MM.1S (cell line): ENCODE data around the gene CUZD1.

Experiments used
- DNase-seq: peaks from one replicate; pipeline ENCODE4 v3.0.0-alpha.2; 2015
- H2AFZ ChIP-seq: fragments of 300-600 bp; sonication (generic); 2 replicates; pipeline ENCODE4 v1.6.0; 2016; ENCODE audit warnings: antibody characterized with exemption, low read length
- H3F3A ChIP-seq: fragments of 300-600 bp; sonication (generic); 2 replicates; pipeline ENCODE4 v1.6.1; 2016; ENCODE audit warnings: mild to moderate bottlenecking, antibody characterized with exemption, low read length, moderate library complexity, mixed read lengths; ENCODE audit not compliant: insufficient read depth
- H3K27ac ChIP-seq: fragments of 300-600 bp; sonication (generic); 2 replicates; pipeline ENCODE4 v1.5.1; 2016; ENCODE audit warnings: mild to moderate bottlenecking, low read length
- H3K27me3 ChIP-seq: fragments of 300-600 bp; sonication (generic); replicated peaks from 2 replicates; pipeline ENCODE4 v1.6.0; 2016; ENCODE audit warnings: low read length; ENCODE audit not compliant: insufficient read depth
- H3K36me3 ChIP-seq: fragments of 300-600 bp; sonication (generic); replicated peaks from 2 replicates; pipeline ENCODE4 v1.6.1; 2016; ENCODE audit warnings: mild to moderate bottlenecking, low read length, mixed read lengths; ENCODE audit not compliant: insufficient read depth
- H3K4me1 ChIP-seq: fragments of 300-600 bp; sonication (generic); 2 replicates; pipeline ENCODE4 v1.6.1; 2016; ENCODE audit warnings: low read length, mixed read lengths
- H3K4me2 ChIP-seq: fragments of 300-600 bp; sonication (generic); 2 replicates; pipeline ENCODE4 v1.6.0; 2016; ENCODE audit warnings: low read depth, low read length
- H3K4me3 ChIP-seq: fragments of 300-600 bp; sonication (generic); 2 replicates; pipeline ENCODE4 v1.5.1; 2016; ENCODE audit warnings: low read length, mixed read lengths
- H3K79me2 ChIP-seq: fragments of 300-600 bp; sonication (generic); 2 replicates; pipeline ENCODE4 v1.6.1; 2016; ENCODE audit warnings: mixed run types, low read length, mixed read lengths
- H3K9ac ChIP-seq: fragments of 300-600 bp; sonication (generic); 2 replicates; pipeline ENCODE4 v1.6.1; 2016; ENCODE audit warnings: low read length, mixed read lengths
- H3K9me2 ChIP-seq: fragments of 300-600 bp; sonication (generic); replicated peaks from 2 replicates; pipeline ENCODE4 v1.6.1; 2016; ENCODE audit warnings: mild to moderate bottlenecking, low read length, mixed read lengths; ENCODE audit not compliant: insufficient read depth
- H3K9me3 ChIP-seq: fragments of 300-600 bp; sonication (generic); replicated peaks from 2 replicates; pipeline ENCODE4 v1.6.1; 2016; ENCODE audit warnings: mild to moderate bottlenecking, low read length, mixed read lengths; ENCODE audit not compliant: insufficient read depth
- H4K20me1 ChIP-seq: fragments of 300-600 bp; sonication (generic); 2 replicates; pipeline ENCODE4 v1.6.1; 2016; ENCODE audit warnings: mild to moderate bottlenecking, low read length, moderate library complexity, mixed read lengths; ENCODE audit not compliant: insufficient read depth
- EZH2 ChIP-seq: fragments of 300-600 bp; sonication (generic); optimal IDR thresholded peaks from 2 replicates; pipeline ENCODE3; 2017; ENCODE audit warnings: low read depth, mild to moderate bottlenecking, antibody characterized with exemption, low read length, mixed read lengths
- EZH2phosphoT487 ChIP-seq: fragments of 300-600 bp; sonication (generic); IDR thresholded peaks from 2 replicates; pipeline ENCODE4 v1.6.1; 2018; ENCODE audit warnings: antibody characterized with exemption, low read length
- TF ChIP-seq, protein P1 (sequence below): fragments of 300-600 bp; sonication (generic); IDR thresholded peaks from 2 replicates; pipeline ENCODE4 v1.5.1; 2016; ENCODE audit warnings: antibody characterized with exemption, low read length, mixed read lengths

The CUZD1 gene

DNA sequence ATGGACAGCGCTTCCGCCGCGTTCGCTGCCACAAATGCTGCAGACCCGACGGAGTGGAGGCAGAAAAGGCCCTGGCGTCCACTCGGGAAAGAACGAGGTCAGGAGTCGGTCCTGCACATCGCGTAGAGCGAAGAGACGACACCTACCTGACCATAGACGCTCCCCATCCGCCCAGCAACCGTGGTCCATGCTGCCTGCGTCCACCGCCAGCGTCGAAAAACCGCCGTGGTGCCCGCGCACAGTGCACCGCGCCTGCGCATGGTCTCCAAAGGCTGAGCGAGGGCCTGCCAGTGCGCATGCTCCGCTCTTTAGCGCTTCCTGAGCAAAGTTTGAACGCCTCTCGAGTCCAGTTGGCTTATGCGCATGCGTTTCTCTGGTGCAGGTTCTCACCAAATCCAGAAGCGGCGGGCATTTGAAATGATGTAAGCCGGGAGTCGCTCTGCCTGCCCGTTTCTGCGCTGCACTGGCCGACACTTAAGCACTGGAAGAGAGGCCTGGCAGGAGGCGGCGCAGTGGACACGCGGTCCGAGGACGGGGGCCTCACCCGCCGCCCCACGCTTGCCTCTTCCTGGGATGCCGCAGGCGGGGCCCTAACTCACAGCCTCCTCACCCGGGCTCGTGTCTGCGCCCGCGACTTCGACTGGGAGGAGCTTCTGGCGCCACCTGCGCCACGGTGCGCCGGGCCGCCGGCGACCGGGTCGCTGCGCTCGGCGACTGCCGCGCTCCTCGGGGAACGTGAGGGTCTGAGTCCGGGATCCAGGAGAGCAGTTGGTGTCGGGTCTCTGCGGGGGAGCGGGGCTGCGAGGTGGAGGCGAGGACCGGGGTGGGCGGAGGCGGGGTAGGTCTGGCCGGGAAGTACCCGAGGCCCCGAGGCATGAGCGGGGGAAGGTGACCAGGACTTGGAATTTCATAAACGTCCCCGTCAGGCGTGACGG lies 33.9 kb upstream of the CUZD1 start, which contains the start of gene FAM24B:
TSS of gene FAM24B (minus strand) at position 243 of the 935 bp plus-strand sequence. CDS start 29,066 bp downstream, outside the sequence.
- Histone ChIP-seq H4K20me1 (no peaks in the 10 kb centered on the region), H3K27ac (peak within 1 kb of the TSS; percentile 76; the same call in 1 of the 2 replicates), H3K4me2 (peak within 1 kb of the TSS; percentile 89), H3K36me3 (no peaks in the 10 kb centered on the region), H3K4me1 (peaks cover 4% of the 10 kb centered on the region), H3K9ac (peak within 1 kb of the TSS; percentile 63; the same call in 1 of the 2 replicates), H3K4me3 (peak within 1 kb of the TSS; percentile 70), H3K27me3 (no peaks in the 10 kb centered on the region), H3K9me3 (no peaks in the 10 kb centered on the region), H2AFZ (peak within 1 kb of the TSS; percentile 92), H3K79me2 (peaks cover 45% of the 10 kb centered on the region), H3F3A (0 out of 2 replicates have a peak, but pooled peaks cover 2% of the 10 kb centered on the region), H3K9me2 (no peaks in the 10 kb centered on the region)
- no peak for TF ChIP-seq EZH2phosphoT487
- TF ChIP-seq, protein P1, sequence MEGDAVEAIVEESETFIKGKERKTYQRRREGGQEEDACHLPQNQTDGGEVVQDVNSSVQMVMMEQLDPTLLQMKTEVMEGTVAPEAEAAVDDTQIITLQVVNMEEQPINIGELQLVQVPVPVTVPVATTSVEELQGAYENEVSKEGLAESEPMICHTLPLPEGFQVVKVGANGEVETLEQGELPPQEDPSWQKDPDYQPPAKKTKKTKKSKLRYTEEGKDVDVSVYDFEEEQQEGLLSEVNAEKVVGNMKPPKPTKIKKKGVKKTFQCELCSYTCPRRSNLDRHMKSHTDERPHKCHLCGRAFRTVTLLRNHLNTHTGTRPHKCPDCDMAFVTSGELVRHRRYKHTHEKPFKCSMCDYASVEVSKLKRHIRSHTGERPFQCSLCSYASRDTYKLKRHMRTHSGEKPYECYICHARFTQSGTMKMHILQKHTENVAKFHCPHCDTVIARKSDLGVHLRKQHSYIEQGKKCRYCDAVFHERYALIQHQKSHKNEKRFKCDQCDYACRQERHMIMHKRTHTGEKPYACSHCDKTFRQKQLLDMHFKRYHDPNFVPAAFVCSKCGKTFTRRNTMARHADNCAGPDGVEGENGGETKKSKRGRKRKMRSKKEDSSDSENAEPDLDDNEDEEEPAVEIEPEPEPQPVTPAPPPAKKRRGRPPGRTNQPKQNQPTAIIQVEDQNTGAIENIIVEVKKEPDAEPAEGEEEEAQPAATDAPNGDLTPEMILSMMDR: no peak
- TF ChIP-seq EZH2: no peak
- peak; percentile 99 for DNase-seq

DNA sequence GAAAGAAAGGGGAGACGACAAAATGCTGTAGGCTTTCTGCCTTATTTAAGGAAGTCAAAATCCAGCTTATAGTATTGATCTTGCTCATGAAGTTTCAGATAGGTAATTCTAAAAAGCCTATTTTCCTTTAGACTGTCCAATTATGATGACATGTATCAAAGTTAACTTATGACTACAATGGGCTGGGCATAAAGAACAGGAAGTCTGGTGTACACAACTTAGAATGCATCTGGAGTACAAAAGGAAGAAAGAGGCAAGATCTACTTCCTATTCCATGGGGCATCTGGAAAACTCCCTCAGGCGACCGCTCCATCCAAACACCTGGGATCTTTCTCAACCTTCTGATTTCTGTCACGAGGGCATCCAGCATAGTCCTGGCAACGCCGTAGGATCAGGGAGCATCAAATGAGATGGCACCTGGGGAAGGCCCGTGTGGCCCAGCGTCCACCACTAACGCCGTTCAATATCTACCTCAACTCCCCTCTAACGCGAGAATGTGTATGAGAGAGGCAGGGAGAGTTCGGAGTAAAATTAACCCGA lies 33.2 kb upstream of the CUZD1 start:
- peaks cover 4% of the 10 kb centered on the region for H3K4me1 ChIP-seq
- 0 out of 2 replicates have a peak, but pooled peaks cover 2% of the 10 kb centered on the region for H3F3A ChIP-seq
- H3K36me3 ChIP-seq: no peaks in the 10 kb centered on the region
- peak overlapping the region; percentile 70 for H3K4me3 ChIP-seq
- no peaks in the 10 kb centered on the region for H3K9me3 ChIP-seq
- H3K4me2 ChIP-seq: peak overlapping the region; percentile 89
- H3K9me2 ChIP-seq: no peaks in the 10 kb centered on the region
- H4K20me1 ChIP-seq: no peaks in the 10 kb centered on the region
- no peak overlapping the region; the same call in 1 of the 2 replicates for H3K27ac ChIP-seq
- H3K27me3 ChIP-seq: no peaks in the 10 kb centered on the region
- H3K9ac ChIP-seq: peak overlapping the region; percentile 63; the same call in 1 of the 2 replicates
- TF ChIP-seq, protein P1: no peak
- TF ChIP-seq EZH2: no peak
- no peak for TF ChIP-seq EZH2phosphoT487
- DNase-seq: no peak
- peak overlapping the region; percentile 92 for H2AFZ ChIP-seq
- peaks cover 53% of the 10 kb centered on the region for H3K79me2 ChIP-seq

DNA sequence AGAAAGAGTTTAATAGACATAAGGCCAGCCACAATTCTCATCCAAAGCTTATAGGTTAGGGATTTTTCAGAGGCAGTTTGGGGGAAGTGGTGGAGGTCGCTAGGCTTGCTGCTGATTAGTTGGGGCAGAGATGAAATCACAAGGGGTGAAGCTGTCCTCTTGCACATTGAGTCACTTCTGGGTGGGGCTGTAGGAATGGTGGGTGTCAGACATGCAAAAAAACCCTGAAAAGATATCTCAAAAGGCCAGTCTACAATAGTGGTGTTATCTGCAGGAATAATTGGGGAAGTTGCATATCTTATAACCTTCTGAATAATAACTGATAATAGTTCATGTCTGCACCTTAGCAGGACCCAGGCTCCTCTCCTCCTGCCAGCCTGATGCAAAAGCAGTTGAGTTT lies 31.6 kb upstream of the CUZD1 start:
- no peak for DNase-seq
- TF ChIP-seq, protein P1: no peak
- no peak for TF ChIP-seq EZH2
- TF ChIP-seq EZH2phosphoT487: no peak
- Histone ChIP-seq H3K4me1 (peaks cover 4% of the 10 kb centered on the region), H3K4me2 (no peak overlapping the region), H3K9me2 (no peaks in the 10 kb centered on the region), H3K4me3 (no peak overlapping the region), H3F3A (0 out of 2 replicates have a peak, but pooled peaks cover 2% of the 10 kb centered on the region), H3K36me3 (no peaks in the 10 kb centered on the region), H4K20me1 (no peaks in the 10 kb centered on the region), H3K27me3 (no peaks in the 10 kb centered on the region), H2AFZ (no peak overlapping the region), H3K79me2 (peaks cover 62% of the 10 kb centered on the region), H3K27ac (no peak overlapping the region), H3K9ac (no peak overlapping the region), H3K9me3 (no peaks in the 10 kb centered on the region)
